C4-2B (cell line): ENCODE results near the gene FAT3.

Experiments
- ZFX ChIP-seq: fragments of 450-650 bp; IDR thresholded peaks from 2 replicates; pipeline ENCODE4 v1.6.1; 2017
- TF ChIP-seq, protein P1 (sequence below): fragments of 450-650 bp; conservative IDR thresholded peaks from 2 replicates; pipeline ENCODE4 v1.5.1; 2017; ENCODE audit warnings: mild to moderate bottlenecking

DNA sequence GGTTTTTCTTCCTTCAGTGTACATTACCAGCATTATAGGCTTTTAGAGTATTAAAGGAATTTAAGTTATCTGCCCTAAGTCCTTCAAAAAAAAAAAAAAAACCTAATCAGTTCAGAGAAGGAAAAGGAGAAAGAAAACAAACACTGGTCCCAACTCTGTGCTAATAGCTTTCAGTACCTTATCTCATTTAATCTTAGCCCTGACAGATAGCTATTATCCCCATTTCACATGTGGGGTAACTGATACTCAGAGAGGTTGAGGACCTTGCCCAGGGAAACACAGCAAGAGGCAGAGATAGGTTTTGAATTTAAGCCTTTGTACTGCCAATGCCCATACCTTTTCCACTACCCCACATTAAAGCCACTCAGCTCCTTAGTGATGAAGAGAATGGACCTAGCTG is 43.4 kb downstream of the FAT3 start:
- TF ChIP-seq, protein P1, sequence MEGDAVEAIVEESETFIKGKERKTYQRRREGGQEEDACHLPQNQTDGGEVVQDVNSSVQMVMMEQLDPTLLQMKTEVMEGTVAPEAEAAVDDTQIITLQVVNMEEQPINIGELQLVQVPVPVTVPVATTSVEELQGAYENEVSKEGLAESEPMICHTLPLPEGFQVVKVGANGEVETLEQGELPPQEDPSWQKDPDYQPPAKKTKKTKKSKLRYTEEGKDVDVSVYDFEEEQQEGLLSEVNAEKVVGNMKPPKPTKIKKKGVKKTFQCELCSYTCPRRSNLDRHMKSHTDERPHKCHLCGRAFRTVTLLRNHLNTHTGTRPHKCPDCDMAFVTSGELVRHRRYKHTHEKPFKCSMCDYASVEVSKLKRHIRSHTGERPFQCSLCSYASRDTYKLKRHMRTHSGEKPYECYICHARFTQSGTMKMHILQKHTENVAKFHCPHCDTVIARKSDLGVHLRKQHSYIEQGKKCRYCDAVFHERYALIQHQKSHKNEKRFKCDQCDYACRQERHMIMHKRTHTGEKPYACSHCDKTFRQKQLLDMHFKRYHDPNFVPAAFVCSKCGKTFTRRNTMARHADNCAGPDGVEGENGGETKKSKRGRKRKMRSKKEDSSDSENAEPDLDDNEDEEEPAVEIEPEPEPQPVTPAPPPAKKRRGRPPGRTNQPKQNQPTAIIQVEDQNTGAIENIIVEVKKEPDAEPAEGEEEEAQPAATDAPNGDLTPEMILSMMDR, result no peak
- TF ChIP-seq ZFX, result no peak
